Trophoblast cell (in vitro differentiated cells and primary cell): ENCODE data around the gene ATG7.

Source experiments
- DNase-seq, 2 donors: peaks; one replicate each; pipeline ENCODE4 v3.0.0-alpha.2; 2016
- H2AFZ ChIP-seq: 2 replicates; pipeline ENCODE4 v1.6.1; 2013; ENCODE audit warnings: low read length, moderate library complexity, mild to moderate bottlenecking; ENCODE audit not compliant: insufficient read depth, poor library complexity
- H2AK5ac ChIP-seq: 2 replicates; pipeline ENCODE4 v1.6.1; 2013; ENCODE audit warnings: mild to moderate bottlenecking, low read length
- H2BK120ac ChIP-seq: 2 replicates; pipeline ENCODE4 v1.6.1; 2013; ENCODE audit warnings: low read length, mild to moderate bottlenecking, moderate library complexity; ENCODE audit not compliant: insufficient read depth, poor library complexity
- H2BK12ac ChIP-seq: 2 replicates; pipeline ENCODE4 v1.6.1; 2013; ENCODE audit warnings: mild to moderate bottlenecking, low read length, moderate library complexity
- H2BK5ac ChIP-seq: 2 replicates; pipeline ENCODE4 v1.6.1; 2013; ENCODE audit warnings: low read length, low read depth, moderate library complexity, mild to moderate bottlenecking; ENCODE audit not compliant: poor library complexity
- H3K14ac ChIP-seq: 2 replicates; pipeline ENCODE4 v1.6.1; 2013; ENCODE audit warnings: mild to moderate bottlenecking, low read length
- H3K18ac ChIP-seq: 2 replicates; pipeline ENCODE4 v1.6.1; 2013; ENCODE audit warnings: mild to moderate bottlenecking, low read length
- H3K23ac ChIP-seq: 2 replicates; pipeline ENCODE4 v1.6.1; 2013; ENCODE audit warnings: low read length
- H3K27ac ChIP-seq: 2 replicates; pipeline ENCODE4 v1.5.1; 2013; ENCODE audit warnings: low read depth, mild to moderate bottlenecking, inconsistent platforms, low read length, moderate library complexity
- H3K27me3 ChIP-seq: 2 replicates; pipeline ENCODE4 v1.6.1; 2013; ENCODE audit warnings: inconsistent platforms, mild to moderate bottlenecking, low read length, moderate library complexity; ENCODE audit not compliant: insufficient read depth
- H3K36me3 ChIP-seq, 2 experiments: 1 replicate in 1 of 2; 2 replicates in 1 of 2; pipeline ENCODE4 v1.6.1; 2013; ENCODE audit warnings: low read length in 2 of 2, mild to moderate bottlenecking in 2 of 2, moderate library complexity in 1 of 2; ENCODE audit not compliant: insufficient read depth in 2 of 2, control insufficient read depth in 1 of 2
- H3K4ac ChIP-seq: 2 replicates; pipeline ENCODE4 v1.6.1; 2013; ENCODE audit warnings: low read depth, mild to moderate bottlenecking, low read length, moderate library complexity
- H3K4me1 ChIP-seq, 2 experiments: 1 replicate in 1 of 2; 2 replicates in 1 of 2; pipeline ENCODE4 v1.6.1; 2013; ENCODE audit warnings: low read length in 2 of 2, mild to moderate bottlenecking in 2 of 2, moderate library complexity in 1 of 2; ENCODE audit not compliant: insufficient read depth in 2 of 2, control insufficient read depth in 1 of 2
- H3K4me2 ChIP-seq: 2 replicates; pipeline ENCODE4 v1.6.1; 2013; ENCODE audit warnings: inconsistent platforms, mild to moderate bottlenecking, low read length, moderate library complexity
- H3K4me3 ChIP-seq: 2 replicates; pipeline ENCODE4 v1.5.1; 2013; ENCODE audit warnings: mild to moderate bottlenecking, low read depth, low read length, inconsistent platforms
- H3K79me1 ChIP-seq: one replicate; pipeline ENCODE4 v1.6.1; 2013; ENCODE audit warnings: low read length
- H3K79me2 ChIP-seq: 2 replicates; pipeline ENCODE4 v1.6.1; 2013; ENCODE audit warnings: low read length, mild to moderate bottlenecking; ENCODE audit not compliant: control insufficient read depth, insufficient read depth, poor library complexity
- H3K9ac ChIP-seq: 2 replicates; pipeline ENCODE4 v1.6.1; 2013; ENCODE audit warnings: mild to moderate bottlenecking, low read length
- H3K9me3 ChIP-seq: 2 replicates; pipeline ENCODE4 v1.6.1; 2013; ENCODE audit warnings: low read depth, mild to moderate bottlenecking, control low read depth, inconsistent platforms, low read length; ENCODE audit not compliant: insufficient read depth
- H4K12ac ChIP-seq: 2 replicates; pipeline ENCODE4 v1.6.1; 2013; ENCODE audit warnings: low read depth, mild to moderate bottlenecking, low read length, moderate library complexity
- H4K8ac ChIP-seq: 2 replicates; pipeline ENCODE4 v1.6.1; 2013; ENCODE audit warnings: low read depth, mild to moderate bottlenecking, low read length, moderate library complexity
- H4K91ac ChIP-seq: one replicate; pipeline ENCODE4 v1.6.1; 2013; ENCODE audit warnings: low read depth, mild to moderate bottlenecking, low read length, moderate library complexity
- WGBS: extraction: QIAGEN DNeasy Blood & Tissue Kit; methylation state at CpG from one replicate; pipeline ENCODE4 v1.1.7; 2013; ENCODE audit warnings: missing lambda C conversion rate; ENCODE audit not compliant: insufficient read length, insufficient coverage; ENCODE audit errors: extremely low coverage; 5-methylcytosine and 5-hydroxymethylcytosine counted together

ATG7 gene

DNA sequence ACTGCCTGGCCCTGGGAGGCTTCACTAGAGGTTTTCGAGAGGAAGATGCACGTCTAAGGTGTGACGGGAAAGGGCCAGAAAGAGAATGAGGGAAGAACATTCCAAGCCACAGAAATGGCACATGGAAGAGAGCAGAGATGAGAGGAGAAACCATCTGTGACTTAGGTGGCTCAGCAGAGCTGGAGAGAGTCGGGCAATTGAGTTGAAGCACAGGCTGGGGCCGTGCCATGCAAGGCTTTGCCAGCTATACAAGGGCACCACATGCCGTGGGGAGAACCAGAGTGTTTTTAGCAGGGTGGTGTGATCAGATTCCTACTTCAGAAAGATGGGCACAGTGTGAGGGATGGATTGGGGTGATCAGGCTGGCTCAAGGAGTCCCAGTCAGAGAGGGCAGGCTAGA, 245.4 kb downstream of the ATG7 start:
- Histone ChIP-seq H3K79me1 (no peaks in the 10 kb centered on the region), H2AFZ (no peak overlapping the region), H3K18ac (no peak overlapping the region), H3K4me3 (no peak overlapping the region), H3K4me2 (no peak overlapping the region), H3K27ac (no peak overlapping the region), H3K14ac (no peak overlapping the region), H3K4ac (no peak overlapping the region), H3K9ac (no peak overlapping the region), H3K27me3 (no peaks in the 10 kb centered on the region), H3K23ac (no peak overlapping the region), H4K8ac (no peak overlapping the region), H3K36me3 (peaks cover 0 to 3% of the 10 kb centered on the region in 2 experiments), H2AK5ac (no peak overlapping the region), H4K91ac (no peak overlapping the region), H2BK5ac (no peak overlapping the region), H2BK120ac (no peak overlapping the region), H3K4me1 (no peaks in the 10 kb centered on the region), H2BK12ac (no peak overlapping the region), H3K9me3 (no peaks in the 10 kb centered on the region), H4K12ac (no peak overlapping the region), H3K79me2 (no peaks in the 10 kb centered on the region)
- WGBS = no CpG with 5 or more reads among the region's 6 CpGs
- no peak for DNase-seq

- H3K9me3 ChIP-seq = no peaks in the 10 kb centered on the region
- no peak overlapping the region for H3K18ac ChIP-seq
- no peak overlapping the region for H2BK5ac ChIP-seq
- no peak overlapping the region for H3K23ac ChIP-seq
- no peaks in the 10 kb centered on the region for H3K79me2 ChIP-seq
- no peak overlapping the region for H2AK5ac ChIP-seq
- no peak for DNase-seq
- H3K14ac ChIP-seq = no peak overlapping the region
- H2AFZ ChIP-seq = no peak overlapping the region
- H4K12ac ChIP-seq = peak overlapping the region; percentile 7
- H3K36me3 ChIP-seq = peaks cover 0 to 3% of the 10 kb centered on the region in 2 experiments
- no peak overlapping the region for H4K91ac ChIP-seq
- WGBS = no CpG with 5 or more reads among the region's 8 CpGs
- no peak overlapping the region for H2BK12ac ChIP-seq
- H3K4me3 ChIP-seq = no peak overlapping the region
- H3K79me1 ChIP-seq = no peaks in the 10 kb centered on the region
- H3K4me2 ChIP-seq = no peak overlapping the region
- no peak overlapping the region for H3K9ac ChIP-seq
- no peak overlapping the region for H2BK120ac ChIP-seq
- H3K27ac ChIP-seq = no peak overlapping the region
- H4K8ac ChIP-seq = no peak overlapping the region
- H3K27me3 ChIP-seq = no peaks in the 10 kb centered on the region
- H3K4ac ChIP-seq = no peak overlapping the region
- no peaks in the 10 kb centered on the region for H3K4me1 ChIP-seq
Measured at GRCh38 chr3:11521167-11521566, 249.0 kb downstream of the ATG7 start.

DNA sequence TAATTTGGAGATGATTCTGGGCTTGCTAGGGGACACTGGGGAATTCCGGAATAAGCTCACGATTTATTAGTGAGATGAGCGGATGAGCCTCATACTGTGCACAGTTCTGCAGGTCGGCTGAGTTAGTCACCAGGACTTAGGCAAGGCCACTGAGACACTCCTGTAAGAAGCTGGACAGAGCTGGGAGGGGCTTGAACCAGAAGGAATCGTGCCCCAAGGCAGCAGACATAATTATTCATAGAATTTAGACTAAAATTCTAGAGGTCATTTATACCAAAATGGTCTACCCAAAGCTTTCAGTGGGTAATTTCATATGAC, 250.2 kb downstream of the ATG7 start:
- Histone ChIP-seq H3K36me3 (peaks cover 0 to 3% of the 10 kb centered on the region in 2 experiments), H3K4ac (no peak overlapping the region), H3K4me2 (no peak overlapping the region), H2BK12ac (no peak overlapping the region), H3K27ac (no peak overlapping the region), H4K8ac (no peak overlapping the region), H2AK5ac (no peak overlapping the region), H3K18ac (no peak overlapping the region), H3K14ac (no peak overlapping the region), H3K9me3 (no peaks in the 10 kb centered on the region), H3K23ac (no peak overlapping the region), H3K79me2 (no peaks in the 10 kb centered on the region), H3K79me1 (no peaks in the 10 kb centered on the region), H3K4me1 (no peaks in the 10 kb centered on the region), H2AFZ (no peak overlapping the region), H2BK5ac (no peak overlapping the region), H2BK120ac (no peak overlapping the region), H3K9ac (no peak overlapping the region), H4K12ac (no peak overlapping the region), H3K4me3 (no peak overlapping the region), H3K27me3 (no peaks in the 10 kb centered on the region), H4K91ac (no peak overlapping the region)
- DNase-seq = peak; percentile 51 to 57
- WGBS = no CpG with 5 or more reads among the region's 5 CpGs

DNA sequence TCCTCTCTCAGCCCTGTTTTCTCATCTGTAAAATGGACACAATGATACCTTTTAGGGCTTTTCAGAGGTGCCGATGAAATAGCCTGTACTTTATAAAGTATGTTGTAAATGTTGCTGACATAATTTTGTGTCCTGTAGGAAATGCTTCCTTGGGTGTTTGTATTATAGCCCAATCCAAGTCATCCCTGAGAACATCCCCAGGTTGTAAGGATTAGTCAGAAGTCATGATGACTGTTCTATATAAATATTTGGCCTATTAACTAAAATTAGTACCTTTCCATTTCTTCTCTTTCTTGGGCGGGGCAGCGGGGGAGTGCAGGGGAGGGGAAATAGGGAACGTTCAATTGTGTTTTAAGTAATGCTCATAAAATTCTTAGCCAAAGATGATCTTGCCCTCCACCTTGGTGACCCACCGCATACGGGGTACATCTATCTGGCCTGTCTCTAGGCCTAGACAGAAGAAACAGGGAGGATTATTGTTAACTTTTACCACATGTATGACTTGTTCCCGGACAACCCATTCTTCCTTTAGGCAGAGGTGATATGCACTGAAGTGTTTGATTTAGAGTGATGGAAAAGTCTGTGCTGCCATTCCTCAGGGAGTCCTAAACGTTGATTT, 250.9 kb downstream of the ATG7 start:
- no peak overlapping the region for H3K4ac ChIP-seq
- no peak overlapping the region for H4K91ac ChIP-seq
- H2BK5ac ChIP-seq = no peak overlapping the region
- H2BK12ac ChIP-seq = no peak overlapping the region
- H3K9ac ChIP-seq = no peak overlapping the region
- H3K4me1 ChIP-seq = no peaks in the 10 kb centered on the region
- no peaks in the 10 kb centered on the region for H3K79me2 ChIP-seq
- no peak overlapping the region for H3K23ac ChIP-seq
- no peak overlapping the region for H2AFZ ChIP-seq
- DNase-seq = no peak
- peaks cover 0 to 3% of the 10 kb centered on the region in 2 experiments for H3K36me3 ChIP-seq
- no peak overlapping the region for H3K4me3 ChIP-seq
- WGBS = no CpG with 5 or more reads among the region's 8 CpGs
- H2BK120ac ChIP-seq = no peak overlapping the region
- H3K27ac ChIP-seq = no peak overlapping the region
- H3K79me1 ChIP-seq = no peaks in the 10 kb centered on the region
- H3K14ac ChIP-seq = no peak overlapping the region
- no peak overlapping the region for H3K18ac ChIP-seq
- no peaks in the 10 kb centered on the region for H3K27me3 ChIP-seq
- no peak overlapping the region for H2AK5ac ChIP-seq
- no peak overlapping the region for H3K4me2 ChIP-seq
- H3K9me3 ChIP-seq = no peaks in the 10 kb centered on the region
- no peak overlapping the region for H4K12ac ChIP-seq
- H4K8ac ChIP-seq = no peak overlapping the region
